ENCODE results near the gene ELMO2.

GRCh38 chr20:46396052-46396740 lies 10.2 kb downstream of the ELMO2 start:
- TF ChIP-seq CTCF (IDR thresholded peaks at IDR 0.05): no peak
- TF ChIP-seq EZH2 (IDR thresholded peaks at IDR 0.05): no peak

All from neural progenitor cell (in vitro differentiated cells).